ENCODE results near the gene TFDP1.

DNA sequence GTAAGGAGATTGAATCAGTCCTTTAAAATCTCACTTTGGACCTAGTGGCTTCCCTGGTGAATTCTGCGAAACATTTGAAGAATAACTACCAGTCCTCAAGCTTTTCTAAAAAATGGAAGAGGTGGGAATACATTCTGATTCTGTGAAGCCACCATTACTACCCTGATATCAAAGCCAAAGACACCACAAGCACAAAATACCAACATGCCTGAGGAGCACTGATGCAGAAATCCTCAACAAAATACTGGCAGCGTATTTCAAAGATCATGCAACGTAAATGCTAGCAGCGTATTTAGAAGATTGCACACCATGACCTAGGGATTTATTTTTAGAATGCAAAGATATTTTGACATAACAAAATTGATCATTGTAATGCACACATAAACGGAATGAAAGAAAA, 59.0 kb downstream of the TFDP1 start:
- TF ChIP-seq POLR2AphosphoS5 (IDR thresholded peaks at IDR 0.05; ENCODE audit: borderline replicate concordance, low read depth, low read length) = no peak
- no peak for TF ChIP-seq EZH2 (IDR thresholded peaks at IDR 0.05)
- no peak for TF ChIP-seq FOXP2 (optimal IDR thresholded peaks at IDR 0.05; ENCODE audit: control extremely low read depth, extremely low read length, insufficient read depth)
